Aorta (tissue), 5 donors: Measurements from ENCODE around the gene CHCHD6. TPM values are rescaled to one million over a fixed set of nuclear protein-coding genes. Genes with fewer than 3 reads are reported as not detected.

ENCODE experiments used
- ATAC-seq: fragments of 200-7000 bp; cut with Tn5 transposase; one replicate; pipeline ENCODE4 v1.9.1; 2022; ENCODE audit warnings: moderate library complexity; ENCODE audit not compliant: low FRiP score
- DNase-seq, 2 donors: peaks; one replicate each; pipeline ENCODE4 v3.0.0-alpha.2; 2020
- H3K27ac ChIP-seq, 2 donors: one replicate each; pipeline ENCODE4 v1.5.1; 2013; ENCODE audit warnings: low read length in 2 of 2, mild to moderate bottlenecking in 2 of 2, moderate library complexity in 2 of 2, control low read depth in 1 of 2, inconsistent platforms in 1 of 2, low read depth in 1 of 2
- H3K27me3 ChIP-seq, 2 donors: one replicate each; pipeline ENCODE4 v1.6.1; 2013; ENCODE audit warnings: control low read depth in 1 of 2, low read length in 1 of 2, mild to moderate bottlenecking in 1 of 2, moderate library complexity in 1 of 2; ENCODE audit not compliant: insufficient read depth in 2 of 2, control insufficient read depth in 1 of 2
- H3K36me3 ChIP-seq, 2 donors: one replicate each; pipeline ENCODE4 v1.6.1; 2013; ENCODE audit warnings: control low read depth in 1 of 2, low read length in 1 of 2, mild to moderate bottlenecking in 1 of 2; ENCODE audit not compliant: insufficient read depth in 2 of 2, control insufficient read depth in 1 of 2
- H3K4me1 ChIP-seq, 2 donors: one replicate each; pipeline ENCODE4 v1.6.1; 2013; ENCODE audit warnings: low read length in 2 of 2, control low read depth in 1 of 2, mild to moderate bottlenecking in 1 of 2, moderate library complexity in 1 of 2; ENCODE audit not compliant: insufficient read depth in 2 of 2, control insufficient read depth in 1 of 2
- H3K4me3 ChIP-seq, 2 donors: one replicate each; pipeline ENCODE4 v1.5.1; 2013; ENCODE audit warnings: low read length in 2 of 2, control low read depth in 1 of 2, mild to moderate bottlenecking in 1 of 2
- H3K9me3 ChIP-seq: one replicate; pipeline ENCODE4 v1.6.1; 2013; ENCODE audit warnings: mild to moderate bottlenecking, low read length; ENCODE audit not compliant: control insufficient read depth
- WGBS, 2 donors: extraction: QIAGEN DNeasy Blood & Tissue Kit; methylation state at CpG; one replicate each; pipeline ENCODE4 v1.1.7; 2013; 5-methylcytosine and 5-hydroxymethylcytosine counted together
- intact Hi-C, 2 donors: fragments of 100-400 bp; cut with DNase I; formaldehyde crosslinking; loops; one replicate each; pipeline versions ENCODE4 v1.14.2 to v1.15.0; 2022
- polyA plus RNA-seq, 2 donors: library from polyadenylated mRNA; stranded (reverse); fragments of 200-250 nt; gene quantifications; one replicate each; pipeline ENCODE4 v1.2.3, GENCODE V29; 2013
- total RNA-seq, 2 donors: library from RNA; stranded (reverse); fragmentation: NEBNext Ultra II Directional; extraction: Animal tissue kit (Norgen Biotek cat#: 25700); gene quantifications; one replicate each; pipeline ENCODE4 v1.2.1, GENCODE V29; 2021
- donor health status: healthy with polysubstance abuse.
- donor health status: Bipolar disorder and iron deficiency.
- donor health status: DM: no; HTN: no; CAD: no.
- donor health status: DM: no; HTN: no; CAD: no.
- donor health status: DM: yes; HTN: yes; CAD: no.

Gene CHCHD6
- total and polyA plus RNA-seq, 4 donors, result 10.8 to 24.6 (median 11.9) TPM

- DNase-seq (no peak), ATAC-seq (no peak)
- no peaks in the 10 kb centered on the region for H3K4me1 ChIP-seq
- H3K4me3 ChIP-seq, result no peak overlapping the region
- no peaks in the 10 kb centered on the region for H3K27me3 ChIP-seq
- H3K27ac ChIP-seq, result no peak overlapping the region
- intact Hi-C loops, result no loop called here
- H3K36me3 ChIP-seq, result no peaks in the 10 kb centered on the region
- H3K9me3 ChIP-seq, result no peaks in the 10 kb centered on the region
Observed at GRCh38 chr3:126918355-126918821, 214.3 kb downstream of the CHCHD6 start.

GRCh38 chr3:126921085-126921824 lies 217.2 kb downstream of the CHCHD6 start:
- WGBS, 2 donors, result 87 to 91% methylated on average over 5 of the region's 5 CpGs
- Histone ChIP-seq H3K4me1 (no peaks in the 10 kb centered on the region), H3K27me3 (no peaks in the 10 kb centered on the region), H3K36me3 (no peaks in the 10 kb centered on the region), H3K9me3 (no peaks in the 10 kb centered on the region), H3K4me3 (no peak overlapping the region), H3K27ac (no peak overlapping the region)
- peak in 1 of 2 donors; percentile 25 for DNase-seq
- ATAC-seq, result no peak
- intact Hi-C loops, result no loop called here

- WGBS, 2 donors, result 92% methylated on average over 4 of the region's 4 CpGs
Observed at GRCh38 chr3:126922466-126922865, 218.4 kb downstream of the CHCHD6 start.

GRCh38 chr3:126923423-126923822 lies 219.4 kb downstream of the CHCHD6 start:
- Histone ChIP-seq H3K27me3 (no peaks in the 10 kb centered on the region), H3K27ac (no peak overlapping the region), H3K36me3 (no peaks in the 10 kb centered on the region), H3K4me1 (no peaks in the 10 kb centered on the region), H3K4me3 (no peak overlapping the region), H3K9me3 (no peaks in the 10 kb centered on the region)
- ATAC-seq, result no peak
- 93 to 94% methylated on average over 6 of the region's 6 CpGs for WGBS, 2 donors
- intact Hi-C loops, result no loop called here
- DNase-seq, result peak in 1 of 2 donors; percentile 47

More at GRCh38 chr3:126922466-126922865, 218.4 kb downstream of the CHCHD6 start:
- no peaks in the 10 kb centered on the region for H3K27me3 ChIP-seq
- intact Hi-C loops, result no loop called here
- H3K9me3 ChIP-seq, result no peaks in the 10 kb centered on the region
- H3K4me1 ChIP-seq, result no peaks in the 10 kb centered on the region
- H3K4me3 ChIP-seq, result no peak overlapping the region
- ATAC-seq (no peak), DNase-seq (peak in 1 of 2 donors; percentile 12)
- H3K27ac ChIP-seq, result no peak overlapping the region
- H3K36me3 ChIP-seq, result no peaks in the 10 kb centered on the region

GRCh38 chr3:126923895-126924294 lies 219.9 kb downstream of the CHCHD6 start:
- no peaks in the 10 kb centered on the region for H3K27me3 ChIP-seq
- no peaks in the 10 kb centered on the region for H3K36me3 ChIP-seq
- peak in 1 of 2 donors; percentile 40 for DNase-seq
- WGBS, 2 donors, result 96 to 97% methylated on average over 7 of the region's 7 CpGs
- no peak overlapping the region for H3K4me3 ChIP-seq
- no peak overlapping the region for H3K27ac ChIP-seq
- no peak for ATAC-seq
- no peaks in the 10 kb centered on the region for H3K4me1 ChIP-seq
- H3K9me3 ChIP-seq, result no peaks in the 10 kb centered on the region
- intact Hi-C loops, result no loop called here

GRCh38 chr3:126924458-126924857 lies 220.4 kb downstream of the CHCHD6 start:
- Histone ChIP-seq H3K36me3 (no peaks in the 10 kb centered on the region), H3K27ac (no peak overlapping the region), H3K9me3 (no peaks in the 10 kb centered on the region), H3K27me3 (no peaks in the 10 kb centered on the region), H3K4me3 (no peak overlapping the region), H3K4me1 (no peaks in the 10 kb centered on the region)
- intact Hi-C loops, result no loop called here
- ATAC-seq (no peak), DNase-seq (no peak)
- 97 to 98% methylated on average over 2 of the region's 2 CpGs for WGBS, 2 donors

- Histone ChIP-seq H3K4me3 (no peak overlapping the region), H3K36me3 (no peaks in the 10 kb centered on the region), H3K4me1 (no peaks in the 10 kb centered on the region), H3K27me3 (no peaks in the 10 kb centered on the region), H3K9me3 (no peaks in the 10 kb centered on the region), H3K27ac (peak overlapping the region in 1 of 2 donors; percentile 9)
- WGBS, 2 donors, result 81 to 89% methylated on average over 14 of the region's 14 CpGs
- intact Hi-C loops, result no loop called here
- peak; percentile 76 to 79 for DNase-seq
- ATAC-seq, result peak; percentile 5
Observed at GRCh38 chr3:126925411-126926171, 221.6 kb downstream of the CHCHD6 start.

GRCh38 chr3:126926684-126927400 lies 222.8 kb downstream of the CHCHD6 start:
- peak; percentile 89 to 90 for DNase-seq
- Histone ChIP-seq H3K36me3 (no peaks in the 10 kb centered on the region), H3K4me3 (no peak overlapping the region), H3K9me3 (no peaks in the 10 kb centered on the region), H3K4me1 (no peaks in the 10 kb centered on the region), H3K27ac (peak overlapping the region in 1 of 2 donors; percentile 61), H3K27me3 (no peaks in the 10 kb centered on the region)
- intact Hi-C loops, result no loop called here
- peak; percentile 88 for ATAC-seq
- WGBS, 2 donors, result 34 to 43% methylated on average over 11 of the region's 11 CpGs
